HuH-7.5 (cell line): ENCODE measurements around the gene EXOSC7.
"Not testable (repeated sequence)": the region's sequence is repeated elsewhere in the genome, so short reads cannot be mapped to it uniquely, and the experiment has no call there.

Experiments
- DNase-seq: peaks from one replicate; pipeline ENCODE4 v3.0.0; 2011; ENCODE audit warnings: low spot score

EXOSC7 gene

DNA sequence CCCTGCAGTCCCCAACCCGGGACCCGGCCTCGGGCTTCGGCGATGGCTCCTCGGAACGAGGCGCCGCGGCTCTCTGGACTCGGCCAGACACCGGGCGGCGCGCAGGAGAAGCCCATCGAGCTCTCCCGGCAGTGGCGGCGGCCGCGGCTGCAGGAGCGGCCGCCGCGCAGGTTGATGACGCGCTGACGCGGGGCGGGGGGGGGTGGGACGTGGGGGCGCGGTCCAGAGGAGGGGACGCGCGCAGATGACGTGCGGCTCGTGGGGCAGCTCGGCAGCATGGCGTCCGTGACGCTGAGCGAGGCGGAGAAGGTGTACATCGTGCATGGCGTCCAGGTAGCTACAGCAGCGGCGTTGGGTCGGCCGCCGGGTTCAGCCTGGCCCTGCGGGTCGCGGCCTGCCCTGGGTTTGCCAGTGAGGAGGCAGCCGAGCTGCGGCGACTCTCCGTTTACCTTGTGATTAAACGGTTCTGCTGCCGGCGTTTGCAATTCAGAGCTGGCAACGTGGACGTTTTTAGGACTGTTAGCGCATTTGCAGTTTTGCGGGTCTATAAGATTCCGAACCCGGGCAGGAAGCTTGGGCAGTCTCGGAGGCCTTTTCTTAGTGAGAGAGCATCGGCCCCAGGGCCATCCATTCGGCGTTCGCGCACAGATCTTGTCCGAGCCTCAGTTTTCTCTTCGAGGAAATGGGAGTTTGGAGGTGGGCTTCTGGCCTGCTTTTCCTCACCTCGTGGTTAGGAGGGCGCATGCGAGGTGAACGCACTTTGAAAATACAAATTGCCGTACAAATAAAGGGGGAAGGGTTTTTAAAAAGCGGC, at the start of gene EXOSC7, which contains the start of gene ZDHHC3:
EXOSC7 (plus strand) TSS at position 243 of the 814 bp plus-strand sequence; CDS start at position 277, 34 bp downstream.
ZDHHC3 (minus strand) TSS at position 173 of the 814 bp plus-strand sequence. CDS start 16,738 bp downstream, outside the sequence.
- DNase-seq = peak; percentile 86

DNA sequence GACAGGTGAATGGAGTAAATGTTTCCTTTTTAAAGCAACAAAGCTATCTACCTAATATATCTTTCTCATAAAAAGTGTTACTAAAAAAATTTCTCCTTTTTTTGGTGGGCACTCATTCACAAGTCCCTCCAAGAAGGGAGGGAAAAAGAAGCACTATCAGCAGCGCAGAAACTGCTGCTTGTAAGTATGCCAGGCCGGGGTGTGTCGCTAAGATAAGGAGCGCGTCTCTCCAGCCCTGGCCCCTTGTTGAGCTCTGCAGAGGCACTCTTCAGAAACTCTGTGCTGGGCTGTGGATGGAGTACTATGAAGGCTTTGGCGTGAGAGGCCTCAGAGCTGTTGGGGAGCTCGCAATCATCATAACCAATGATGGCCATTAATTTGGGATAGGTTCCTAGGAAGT, 49.1 kb upstream of the EXOSC7 start:
- DNase-seq = no peak

DNA sequence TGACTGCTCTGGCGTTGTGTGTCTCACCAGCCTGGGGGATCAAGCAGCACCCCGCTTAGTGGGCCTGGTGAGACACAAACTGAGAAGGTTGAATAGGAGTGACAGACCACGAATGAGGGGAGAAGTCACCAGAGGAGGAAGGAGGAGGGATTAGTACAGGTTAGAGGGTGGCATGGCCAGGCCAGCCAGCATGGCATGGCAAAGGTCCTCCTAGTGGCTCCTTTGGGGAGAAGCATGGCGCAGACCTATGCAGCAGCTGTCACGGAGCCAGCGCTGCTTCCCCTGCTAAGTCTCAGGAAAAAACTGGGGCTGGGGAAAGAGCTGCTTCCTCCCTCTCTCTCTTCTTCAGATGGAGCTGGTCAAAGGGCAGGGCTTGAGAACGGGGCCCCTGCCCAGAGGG, 48.7 kb upstream of the EXOSC7 start:
- no peak for DNase-seq

DNA sequence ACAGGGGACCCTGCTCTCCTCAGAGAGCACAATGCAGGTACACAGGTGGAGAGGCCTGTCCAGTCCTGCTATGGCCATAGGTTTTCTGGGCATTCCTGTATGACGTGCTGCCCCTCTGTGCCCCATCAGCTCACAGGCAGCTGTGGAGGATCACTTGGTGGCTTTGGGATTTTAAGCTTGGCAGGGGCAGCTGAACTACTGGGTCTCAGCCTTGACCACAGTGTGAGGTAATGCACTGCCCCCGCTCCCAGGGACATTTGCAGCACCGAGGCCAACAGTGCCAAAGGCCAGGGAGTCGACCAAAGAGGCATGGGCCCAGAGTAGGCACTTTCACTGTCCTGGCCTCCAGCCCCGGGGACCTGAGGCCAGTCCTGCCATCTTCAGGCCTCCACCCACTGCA, 46.3 kb upstream of the EXOSC7 start:
- DNase-seq = no peak

DNA sequence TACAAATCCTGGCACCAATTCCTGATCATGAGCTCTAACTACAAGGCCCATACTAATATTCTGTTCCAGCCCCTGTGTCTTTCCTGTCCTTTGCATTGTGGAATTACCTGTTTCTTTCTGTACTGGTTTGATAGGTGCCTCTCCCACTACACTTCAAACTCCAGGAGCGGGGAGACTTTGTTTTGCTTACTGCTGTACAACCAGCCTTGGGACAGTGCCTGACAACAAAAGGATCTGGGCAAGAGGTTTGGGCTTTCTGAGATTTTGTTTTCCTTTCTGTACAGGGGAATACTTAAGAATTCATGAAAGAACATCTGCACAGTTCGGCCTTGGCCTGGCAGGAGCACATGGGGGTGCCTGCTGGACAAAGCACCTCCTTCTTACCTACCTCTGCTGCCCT, 45.1 kb upstream of the EXOSC7 start:
- no peak for DNase-seq

DNA sequence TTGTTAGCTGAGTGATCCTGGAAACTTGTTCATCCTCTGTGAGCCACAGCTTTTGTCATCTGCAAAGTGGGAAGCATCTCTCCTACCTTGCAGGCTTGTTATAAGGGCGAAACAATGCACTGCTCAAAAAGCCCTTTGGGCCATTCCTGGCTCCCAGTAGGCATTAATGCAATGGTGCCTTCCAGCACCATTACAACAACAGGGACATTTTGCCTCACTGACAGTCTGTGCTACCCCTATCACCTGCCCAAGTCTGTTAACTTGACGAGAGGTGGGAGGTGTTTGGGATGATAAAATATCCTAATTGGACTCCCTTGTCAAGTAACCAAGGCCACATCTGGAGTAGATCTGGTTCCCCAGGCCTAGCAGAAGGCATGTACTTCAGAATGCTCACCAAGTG, 44.3 kb upstream of the EXOSC7 start:
- no peak for DNase-seq

DNA sequence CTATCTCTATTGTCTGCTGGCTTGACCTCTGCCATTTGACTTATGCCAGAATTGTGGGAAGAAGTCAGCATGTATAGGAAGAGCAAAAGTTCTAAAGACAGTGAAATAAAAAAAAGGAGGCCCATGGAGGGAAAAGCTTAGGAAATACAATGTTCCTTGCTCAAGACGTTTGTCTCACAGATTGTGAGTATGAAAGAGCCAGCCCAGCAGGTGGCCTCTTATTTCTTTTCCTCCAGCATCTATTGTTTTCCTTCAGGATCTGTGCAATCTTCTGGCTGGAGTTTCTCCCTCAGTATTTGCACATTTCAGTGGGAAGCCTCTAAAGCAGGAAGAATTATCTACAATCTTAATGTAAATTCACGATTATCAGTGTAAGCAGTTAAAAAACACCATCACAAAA, 43.8 kb upstream of the EXOSC7 start:
- no peak for DNase-seq

DNA sequence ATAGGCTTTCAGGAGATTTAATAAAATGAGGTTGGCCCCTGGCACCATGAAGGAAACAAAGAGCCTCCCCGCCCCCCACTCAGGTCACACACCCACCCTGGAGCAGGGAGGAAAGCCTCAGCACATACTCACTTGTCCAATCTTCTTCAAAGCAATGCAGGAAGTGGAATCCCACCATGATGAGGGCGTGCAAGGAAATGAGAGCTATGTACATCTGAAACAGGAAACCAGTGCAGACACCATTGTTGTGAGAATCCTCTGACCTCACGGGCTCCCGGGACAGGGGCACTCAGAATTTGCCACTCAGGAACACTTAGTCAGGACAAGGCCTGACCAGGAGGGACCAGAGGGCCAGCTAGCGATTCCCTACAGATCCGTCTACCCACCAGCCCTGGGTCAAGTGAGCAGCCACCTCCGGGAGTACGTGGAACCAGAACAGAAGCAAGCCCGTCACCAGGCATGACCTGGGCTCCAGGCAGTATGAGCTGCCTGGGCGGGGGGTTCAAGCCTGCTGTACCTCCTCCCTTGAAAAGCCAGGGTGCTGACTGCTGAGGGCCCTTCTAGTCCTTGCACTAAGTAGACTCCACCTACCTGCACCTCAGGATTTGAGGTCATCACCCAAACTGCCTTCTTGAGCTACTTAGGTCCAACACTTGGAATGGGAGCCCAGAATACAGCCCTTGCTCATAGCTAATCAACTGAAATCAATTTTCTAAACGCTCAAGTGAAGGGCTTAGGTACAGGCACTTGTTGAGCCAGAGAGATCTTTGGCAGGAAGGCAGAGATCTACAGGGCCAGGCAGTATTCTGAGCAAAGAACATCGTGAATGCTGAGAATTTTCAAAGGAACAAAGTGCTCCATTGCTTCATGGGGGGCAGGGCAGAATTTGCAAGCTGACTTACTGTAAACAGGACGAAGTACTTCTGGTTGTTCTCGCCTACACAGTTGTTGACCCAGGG, 42.8 kb upstream of the EXOSC7 start:
- DNase-seq = no peak

DNA sequence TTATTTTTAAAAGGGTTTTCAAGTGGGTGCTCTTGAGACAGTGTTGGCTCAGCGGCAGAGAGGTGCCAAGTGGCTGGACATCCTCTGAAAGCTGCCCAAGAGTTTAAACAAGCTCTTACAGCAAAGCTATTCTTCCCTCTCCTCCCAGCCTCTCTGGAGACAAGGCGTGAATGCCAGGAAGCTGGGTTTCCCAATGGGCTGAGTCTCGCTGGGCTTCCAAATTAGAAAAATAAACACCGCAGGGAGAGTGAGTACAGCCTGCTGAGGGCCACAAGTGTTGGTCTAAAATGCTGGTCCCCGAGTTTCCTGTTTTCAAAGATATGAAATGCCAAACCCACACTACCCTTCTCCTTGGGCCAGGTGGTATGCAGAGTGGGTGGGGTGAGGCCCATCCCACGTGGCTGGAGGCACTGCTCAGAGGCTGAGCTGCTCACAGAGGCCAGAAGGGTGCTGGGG, 36.4 kb upstream of the EXOSC7 start:
- no peak for DNase-seq

DNA sequence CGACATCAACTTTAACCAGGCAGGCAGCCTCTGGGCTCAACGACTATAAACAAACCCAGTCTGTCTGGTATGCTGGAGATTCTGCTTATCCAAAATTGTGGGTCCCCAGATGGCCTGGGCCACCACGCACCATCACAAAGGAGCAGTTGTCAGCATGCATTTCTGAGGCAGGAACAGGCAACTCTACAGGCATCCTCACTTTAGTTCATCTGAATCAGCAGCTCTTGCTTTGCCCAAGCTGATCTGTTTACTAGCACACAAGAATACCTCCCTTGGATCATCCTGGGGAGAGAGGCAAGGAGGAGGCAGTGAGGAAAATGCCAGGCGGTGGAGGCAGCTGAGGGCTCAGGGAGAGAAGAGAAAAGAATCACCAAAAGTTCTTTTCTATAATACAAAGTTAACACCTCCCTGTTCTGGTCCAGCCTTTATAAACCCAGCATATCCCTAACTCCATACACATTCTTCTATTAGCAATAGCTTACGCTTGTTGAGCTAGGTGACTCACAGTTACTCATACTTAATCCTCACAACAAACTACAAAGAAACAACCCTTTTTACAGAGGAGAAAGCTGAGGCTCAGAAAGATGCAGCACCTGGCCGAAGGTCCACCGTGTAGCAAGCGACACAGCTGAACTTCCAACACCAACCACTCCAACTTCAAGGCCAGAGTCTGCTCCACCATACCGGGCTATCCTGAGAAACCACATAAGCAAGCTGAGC, 33.7 kb upstream of the EXOSC7 start:
- DNase-seq = no peak

DNA sequence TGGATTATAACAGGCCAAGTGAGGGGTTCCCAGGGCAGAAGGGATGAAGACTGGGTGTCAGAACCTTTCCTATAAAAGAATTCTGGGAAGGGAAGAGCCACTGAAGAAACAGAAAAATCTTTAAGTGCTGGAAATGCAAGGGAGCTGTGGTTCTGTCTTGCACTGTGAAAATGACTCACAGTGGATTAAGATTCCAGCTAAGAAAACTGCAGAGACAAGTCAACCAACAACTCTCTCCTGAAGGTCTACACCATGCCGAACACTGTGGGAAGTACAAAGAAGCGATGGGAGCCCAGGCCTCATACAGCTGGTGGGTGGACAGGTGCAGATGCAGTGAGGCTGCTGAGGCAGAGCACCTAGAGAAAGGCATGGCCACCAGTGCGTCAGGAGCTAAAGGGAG, 27.8 kb upstream of the EXOSC7 start:
- no peak for DNase-seq

DNA sequence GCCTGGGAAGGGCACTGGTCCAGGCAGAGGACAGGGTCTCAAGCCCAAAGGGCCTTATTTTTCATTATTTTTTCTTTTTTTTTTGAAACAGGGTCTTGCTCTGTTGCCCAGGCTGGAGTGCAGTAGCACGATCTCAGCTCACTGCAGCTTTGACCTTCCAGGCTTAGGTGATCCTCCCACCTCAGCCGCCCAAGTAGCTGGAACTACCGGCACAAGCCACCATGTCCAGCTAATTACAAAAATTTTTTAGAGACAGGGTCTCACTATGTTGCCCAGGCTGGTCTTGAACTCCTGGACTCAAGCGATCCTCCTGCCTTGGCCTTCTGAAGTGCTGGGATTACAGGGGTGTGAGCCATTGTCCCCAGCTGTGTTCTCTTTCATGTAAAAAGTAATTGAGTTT, 26.3 kb upstream of the EXOSC7 start:
- not testable (repeated sequence) for DNase-seq

DNA sequence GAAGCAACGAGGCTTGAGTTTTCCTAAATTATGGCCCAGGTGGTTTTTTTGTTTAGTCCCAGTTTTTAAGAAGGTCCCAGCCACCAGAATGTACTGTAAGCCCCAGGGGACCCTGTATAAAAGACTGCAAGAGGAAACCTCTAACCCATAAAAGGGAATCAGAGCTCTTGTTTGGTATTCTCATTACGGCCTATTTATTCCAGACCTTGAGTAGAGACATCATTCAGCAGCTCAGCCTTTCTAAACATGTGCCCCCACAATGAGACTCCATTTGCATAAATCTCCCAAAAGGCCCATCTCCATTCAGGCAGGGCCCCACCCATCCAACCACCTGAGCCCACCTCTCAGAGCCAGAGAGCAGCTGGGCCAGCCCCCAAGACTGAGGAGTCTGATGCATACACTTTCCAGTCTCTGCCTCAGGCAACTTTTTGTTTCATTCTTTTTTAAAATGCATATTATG, 25.7 kb upstream of the EXOSC7 start:
- no peak for DNase-seq

DNA sequence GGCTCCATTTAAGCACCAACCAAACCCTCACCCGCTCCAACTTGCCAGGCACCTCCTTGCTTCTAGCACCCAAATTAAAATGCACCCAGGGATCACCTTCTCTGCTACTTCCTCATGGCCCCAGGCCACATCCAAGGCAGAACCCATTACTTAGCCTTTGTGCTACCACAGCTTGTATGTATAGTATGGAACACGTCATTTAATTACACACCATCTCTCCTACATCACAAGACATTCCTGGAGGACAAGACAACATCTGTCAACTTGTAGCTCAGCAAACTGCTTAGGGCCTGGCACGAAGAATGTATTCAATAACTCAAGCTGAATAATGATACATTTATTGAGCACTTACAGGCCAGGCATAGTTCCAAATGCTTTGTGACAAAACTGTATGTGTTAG, 23.4 kb upstream of the EXOSC7 start:
- no peak for DNase-seq

DNA sequence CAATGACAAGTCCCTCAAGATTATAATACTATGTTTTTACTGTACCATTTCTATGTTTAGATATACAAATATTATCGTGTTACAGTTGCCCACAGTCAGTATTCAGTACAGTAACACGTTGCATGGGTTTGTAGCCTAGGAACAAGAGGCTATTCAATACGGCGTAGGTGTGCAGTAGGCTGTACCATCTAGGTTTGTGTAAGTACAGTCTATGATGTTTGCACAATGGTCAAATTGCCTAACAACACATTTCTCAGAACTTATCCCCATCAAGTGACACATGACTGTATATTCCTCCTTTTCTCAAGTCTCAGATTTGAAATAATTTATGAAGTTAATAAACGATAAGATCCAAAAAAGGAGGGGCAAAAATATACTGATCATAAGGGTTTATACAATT, 21.7 kb upstream of the EXOSC7 start:
- no peak for DNase-seq

DNA sequence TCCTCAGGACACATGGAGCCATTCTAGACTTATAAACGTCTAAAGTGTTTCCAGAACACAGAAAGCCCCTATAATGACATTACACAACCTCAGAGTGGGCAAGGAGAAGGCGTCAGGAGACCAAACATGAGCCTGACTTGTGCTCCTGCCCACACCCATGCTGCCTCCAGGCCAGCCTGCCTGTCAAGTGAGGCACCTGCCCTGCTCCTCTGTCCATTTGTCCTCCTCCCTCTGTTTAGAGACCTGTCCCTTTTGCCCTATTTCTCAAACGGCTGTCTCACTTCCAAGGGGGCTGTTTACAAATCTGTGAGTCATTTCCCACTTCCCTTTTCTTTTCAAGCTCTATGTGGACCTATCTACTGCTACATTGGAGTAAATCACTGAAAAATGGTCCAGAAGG, 21.1 kb upstream of the EXOSC7 start:
- DNase-seq = no peak

DNA sequence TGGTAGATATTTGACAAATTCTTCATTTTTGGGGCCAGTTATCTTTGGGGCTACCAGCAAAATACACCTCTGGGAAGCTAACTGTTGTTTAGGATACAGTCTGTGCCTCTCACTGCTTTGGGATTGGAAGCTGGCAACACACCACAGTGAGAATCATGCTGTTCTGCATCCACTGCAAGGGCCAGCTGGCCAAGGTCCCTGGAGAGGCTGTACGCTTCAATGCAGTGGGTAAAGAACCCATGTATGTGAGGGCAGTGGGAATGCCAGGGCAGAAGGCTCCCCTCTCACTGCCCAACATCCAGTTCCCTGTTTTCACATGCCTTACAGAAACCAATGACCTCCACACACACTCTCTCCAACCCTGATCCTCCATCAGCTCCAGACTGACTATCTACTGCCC, 20.1 kb upstream of the EXOSC7 start:
- no peak for DNase-seq

DNA sequence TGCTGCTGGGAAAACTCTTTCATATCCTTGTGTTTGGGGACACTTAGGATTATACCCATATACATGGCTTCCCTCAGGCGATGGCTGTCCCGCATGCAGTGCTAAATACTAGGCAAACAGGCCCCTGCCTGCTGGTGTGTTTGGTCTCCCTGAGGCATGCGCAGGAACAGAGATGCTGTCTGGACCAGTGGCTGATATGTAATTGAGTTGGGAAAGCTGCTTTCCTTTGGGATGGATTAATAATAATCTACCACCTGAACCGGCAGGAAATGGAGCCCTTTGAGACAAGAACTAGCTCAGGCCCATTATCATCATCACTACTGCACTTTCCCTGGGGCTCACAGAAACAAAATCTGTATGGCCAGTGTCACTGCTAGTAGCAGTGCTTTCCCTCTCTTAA, 18.1 kb upstream of the EXOSC7 start:
- no peak for DNase-seq

DNA sequence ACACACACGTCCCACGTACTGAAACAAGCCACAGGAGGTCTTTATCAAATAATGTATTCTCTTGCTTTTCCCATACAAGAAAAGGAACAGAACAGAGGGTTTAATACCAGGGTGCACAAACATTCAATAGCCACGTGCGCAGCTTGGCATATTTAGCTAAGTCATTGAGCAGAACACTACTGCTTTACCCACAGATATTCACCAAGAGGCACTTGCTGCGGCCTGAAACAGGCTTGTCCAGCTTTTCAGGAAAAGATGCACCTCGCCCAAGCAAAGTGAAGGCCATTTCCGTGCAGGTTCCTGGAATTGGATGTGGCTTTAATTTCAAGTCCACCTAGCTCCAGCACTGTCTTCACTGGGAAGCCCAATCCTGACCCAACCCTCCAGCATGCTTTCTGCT, 17.7 kb upstream of the EXOSC7 start:
- no peak for DNase-seq

DNA sequence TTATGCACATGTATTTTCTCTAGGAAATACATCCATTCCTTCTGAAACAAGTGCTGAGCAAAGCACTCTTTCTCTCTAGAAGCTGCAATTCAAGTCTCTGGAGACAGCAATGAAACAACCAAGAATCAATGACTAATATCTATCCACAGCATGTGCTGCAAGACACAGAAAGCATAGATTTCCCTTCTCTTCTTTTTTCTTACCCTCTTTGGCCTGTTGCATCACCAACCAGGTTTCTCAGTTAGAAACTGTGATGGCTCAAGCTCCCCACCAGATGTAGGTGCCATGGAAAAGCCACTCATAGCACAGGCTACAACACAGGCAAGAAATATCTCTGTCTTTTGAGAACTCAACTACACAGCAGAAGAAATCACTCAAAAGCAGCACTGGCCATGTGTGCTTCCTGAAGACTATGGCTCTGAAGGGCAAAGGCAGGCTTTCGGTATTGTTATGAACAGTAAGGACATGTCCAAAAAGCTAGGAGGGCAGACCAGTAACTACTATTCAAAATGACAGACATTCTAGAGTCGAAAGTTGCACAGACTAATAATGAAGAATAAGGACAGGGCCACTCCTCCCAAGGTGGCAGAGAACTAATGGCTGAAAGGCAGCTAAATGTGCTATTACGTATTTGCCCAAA, 15.5 kb upstream of the EXOSC7 start:
- no peak for DNase-seq

DNA sequence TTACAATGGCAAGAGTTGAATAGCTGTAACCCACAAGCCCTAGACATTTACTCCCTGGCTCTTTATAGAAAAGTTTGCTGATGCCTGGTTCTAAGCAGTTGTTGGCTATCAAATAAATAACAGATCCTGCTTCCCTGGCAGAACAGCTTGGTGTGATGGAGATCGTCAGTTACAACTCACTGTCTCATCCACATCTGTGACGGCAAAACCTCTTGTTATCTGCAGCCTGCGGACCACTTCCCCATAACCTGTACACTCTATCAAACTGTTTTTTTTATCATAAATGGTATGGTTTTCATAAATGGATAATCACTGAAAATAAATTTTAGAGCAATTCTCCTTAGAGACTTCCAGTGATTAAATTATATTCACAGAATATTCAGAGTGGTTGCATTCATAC, 14.2 kb upstream of the EXOSC7 start:
- DNase-seq = no peak
